ENCODE results near the gene SUSD2.
"Not testable (repeated sequence)": the region's sequence is repeated elsewhere in the genome, so short reads cannot be mapped to it uniquely, and the experiment has no call there.

Gene SUSD2

DNA sequence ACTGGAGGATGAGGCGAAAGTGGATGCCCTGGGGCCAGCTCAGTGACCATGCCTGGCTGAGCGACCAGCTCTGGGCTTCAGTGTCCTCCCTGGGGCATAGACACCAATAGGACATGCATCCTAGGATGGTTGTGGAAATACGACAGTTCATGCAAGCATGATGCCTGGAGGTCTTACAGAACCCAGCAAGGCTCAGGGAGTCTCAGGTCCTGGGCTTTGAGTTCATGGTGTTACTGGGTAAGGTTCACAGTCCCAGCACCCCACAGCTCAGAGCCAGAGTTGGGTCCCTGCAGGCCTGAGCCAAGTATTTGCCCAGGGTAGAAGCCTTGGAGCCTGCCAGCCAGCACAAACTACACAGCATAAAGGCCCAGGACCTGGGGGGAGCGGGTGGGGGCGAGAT is 4.2 kb upstream of the SUSD2 start:
- no peak for DNase-seq

- DNase-seq = no peak
These were observed 3.8 kb upstream of the SUSD2 start for GRCh38 chr22:24177456-24177855.

DNA sequence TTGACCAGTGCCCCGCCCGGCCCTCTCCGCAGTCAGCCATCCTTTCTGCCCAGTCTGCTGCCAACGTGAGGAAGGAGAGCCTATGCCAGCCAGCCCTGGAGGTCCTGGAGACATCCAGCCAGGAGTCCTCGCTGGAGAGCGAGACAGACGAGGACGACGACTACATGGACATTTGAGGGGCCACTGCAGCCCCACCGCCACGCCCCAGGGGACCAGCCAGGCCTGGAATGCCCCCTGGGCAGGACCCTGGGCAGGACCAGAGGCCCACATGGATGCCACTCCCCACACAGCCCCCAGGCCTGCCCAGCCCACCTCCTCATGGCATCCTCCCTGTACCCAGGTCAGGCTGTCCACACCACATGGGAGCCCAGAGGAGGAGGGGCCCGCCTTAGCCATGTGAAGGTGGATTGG is 3.3 kb upstream of the SUSD2 start:
- no peak for DNase-seq

DNA sequence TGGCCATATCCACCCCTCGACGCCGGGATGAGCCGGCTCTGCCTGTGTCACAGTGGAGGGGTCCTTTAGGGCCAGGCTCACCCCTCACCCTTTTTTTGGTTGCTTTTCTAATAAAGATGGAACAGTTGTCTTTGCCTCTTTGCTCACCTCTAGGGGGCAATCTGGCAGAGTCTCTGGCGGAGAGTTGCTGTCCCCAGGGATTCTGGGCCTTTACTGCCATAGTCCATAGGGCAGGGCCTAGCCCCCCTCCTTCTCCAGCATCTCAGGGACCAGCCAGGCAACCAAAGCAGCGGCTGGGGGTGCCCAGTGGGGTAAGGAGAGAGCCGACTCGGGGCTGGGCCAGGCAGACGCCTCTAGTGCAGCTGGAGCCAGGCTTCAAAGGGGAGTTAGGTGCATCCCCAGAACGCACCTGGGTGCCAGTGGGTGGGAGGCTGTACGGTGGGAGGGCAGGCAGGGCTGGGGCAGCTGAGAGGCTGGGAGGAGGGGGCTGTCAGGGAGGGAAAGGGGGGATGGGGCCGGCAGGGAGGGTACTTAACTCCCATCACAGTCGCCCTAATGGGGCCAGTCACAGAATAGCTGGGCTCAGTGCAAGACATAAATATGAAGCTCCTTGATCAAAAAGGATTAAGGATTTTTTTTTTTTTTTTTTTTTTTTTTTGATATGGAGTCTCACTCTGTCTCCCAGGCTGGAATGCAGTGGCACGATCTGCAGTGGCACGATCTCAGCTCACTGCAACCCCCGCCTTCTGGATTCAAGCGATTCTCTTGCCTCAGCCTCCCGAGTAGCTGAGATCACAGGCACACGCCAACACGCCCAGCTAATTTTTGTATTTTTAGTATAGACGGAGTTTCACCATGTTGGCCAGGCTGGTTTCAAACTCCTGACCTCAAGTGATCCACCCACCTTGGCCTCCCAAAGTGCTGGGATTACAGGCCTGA is 2.5 kb upstream of the SUSD2 start:
- DNase-seq = no peak

DNA sequence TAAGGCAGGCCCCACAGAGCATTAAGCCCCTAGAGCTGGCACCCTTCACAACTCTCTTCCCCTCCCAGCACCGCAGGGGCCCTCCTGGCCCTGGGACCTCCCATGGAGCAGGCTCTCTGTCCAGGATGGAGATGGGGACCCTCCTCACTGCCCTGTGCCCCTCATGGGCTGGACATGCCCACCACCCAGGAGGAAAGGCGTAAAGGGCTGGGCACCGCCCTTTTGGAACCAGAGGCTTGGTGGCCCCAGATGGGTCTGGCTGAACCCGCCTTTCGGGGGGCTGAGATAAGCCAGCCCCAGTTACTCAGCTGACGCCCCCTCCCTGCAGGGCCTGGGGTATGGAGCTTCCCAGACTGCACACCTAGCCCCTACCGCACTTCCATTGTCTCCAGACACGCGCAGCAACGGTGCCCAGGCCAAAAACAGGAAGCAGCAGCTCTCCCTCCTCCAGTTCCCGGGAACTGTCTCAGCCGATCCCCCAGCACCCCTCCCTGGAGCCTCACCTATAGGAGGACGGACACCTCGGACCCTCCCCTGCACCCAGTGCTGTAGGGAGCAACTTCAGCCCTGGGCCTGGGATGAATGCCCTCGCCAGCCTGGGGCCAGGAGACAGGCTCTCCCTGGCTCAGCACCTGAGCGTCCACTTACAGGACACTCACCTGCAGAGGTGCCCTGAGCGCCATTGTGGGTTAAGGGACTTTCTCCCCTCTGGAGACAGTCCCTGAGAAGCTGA is 1.6 kb upstream of the SUSD2 start:
- DNase-seq = no peak

DNA sequence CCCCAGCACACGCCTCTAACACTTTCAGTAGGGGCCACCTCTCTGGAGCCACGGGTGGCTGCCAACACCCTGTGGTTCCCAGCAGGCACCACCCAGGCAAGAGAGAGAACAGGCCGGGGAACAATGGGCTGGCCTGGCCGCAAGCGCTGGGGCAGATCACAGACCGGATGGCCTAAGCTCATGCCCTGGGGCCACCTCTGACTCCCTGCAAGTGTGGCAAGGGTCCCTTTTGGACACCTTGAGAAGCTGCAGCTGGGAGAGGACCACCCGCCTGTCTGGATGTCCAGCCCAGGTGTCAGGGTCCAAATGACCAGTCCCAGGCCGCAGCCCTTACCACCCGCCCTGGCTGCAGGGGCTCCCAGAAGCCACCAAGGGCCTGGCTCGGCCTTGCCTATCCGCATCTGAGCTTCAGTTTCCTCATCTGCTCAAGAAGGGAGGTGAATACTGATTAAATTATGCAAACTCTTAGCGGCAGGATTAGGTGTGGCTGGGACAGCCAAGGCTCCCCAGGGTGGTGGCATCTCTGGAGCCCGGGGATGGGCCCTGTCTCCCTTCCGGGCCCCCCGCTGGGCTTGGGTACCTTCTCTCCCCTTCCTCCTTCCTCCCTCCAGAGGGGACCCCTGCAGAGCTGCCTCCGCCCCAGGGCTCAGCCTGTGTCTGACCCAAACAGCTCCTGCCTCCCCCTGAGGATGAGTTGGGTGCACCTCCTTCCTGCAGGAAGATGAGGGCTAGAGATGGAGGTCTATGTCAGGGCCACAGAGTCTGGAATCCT is 785 bp upstream of the SUSD2 start:
- no peak for DNase-seq

DNA sequence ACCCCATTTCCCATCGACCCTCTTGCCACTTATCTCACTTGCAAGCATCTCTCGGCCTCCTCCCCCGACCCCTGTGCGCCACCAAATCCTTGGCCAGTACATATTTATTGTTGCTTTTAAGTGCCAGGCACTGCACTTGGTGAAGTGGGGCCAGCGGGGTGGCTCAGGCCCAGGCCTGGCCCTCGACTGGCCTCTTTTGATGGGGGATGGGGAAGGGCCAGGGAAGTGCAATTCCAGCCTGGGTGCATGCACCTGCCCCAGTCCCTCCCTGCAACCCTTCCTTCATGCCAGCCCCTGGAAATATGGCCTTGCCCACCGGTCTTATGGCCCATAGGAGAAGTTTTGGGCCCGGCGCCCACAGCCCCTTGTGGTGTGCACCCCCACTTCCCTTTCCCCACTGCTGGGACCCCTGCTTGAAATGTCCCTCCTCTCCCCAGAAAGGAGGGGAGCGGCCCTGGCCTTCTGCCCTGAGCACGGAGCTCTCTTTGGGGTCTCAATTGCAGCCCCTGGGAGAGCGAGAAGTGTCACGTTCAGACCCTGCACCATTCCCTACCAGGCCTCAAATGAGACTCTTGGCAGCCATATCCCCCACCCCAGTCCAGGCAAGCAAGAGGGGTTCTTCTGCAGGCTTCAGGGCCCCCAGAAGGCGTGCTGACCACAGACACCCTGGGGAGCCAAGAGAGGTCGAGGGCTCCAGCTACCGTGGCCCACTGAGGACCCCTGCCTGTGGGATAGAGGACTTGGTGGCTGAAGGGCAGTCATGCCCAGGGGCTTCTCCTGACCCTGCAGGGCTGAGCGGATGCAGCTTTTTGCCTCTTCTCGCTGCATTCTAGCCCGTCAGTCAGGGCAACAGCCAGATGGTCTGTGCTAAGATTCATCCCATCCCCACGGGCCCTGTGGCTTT is 961 bp downstream of the SUSD2 start:
- no peak for DNase-seq

GRCh38 chr22:24182900-24183246 is 1.6 kb downstream of the SUSD2 start:
- DNase-seq = not testable (repeated sequence)

GRCh38 chr22:24183321-24184031 is 2.2 kb downstream of the SUSD2 start:
- no peak for DNase-seq

DNA sequence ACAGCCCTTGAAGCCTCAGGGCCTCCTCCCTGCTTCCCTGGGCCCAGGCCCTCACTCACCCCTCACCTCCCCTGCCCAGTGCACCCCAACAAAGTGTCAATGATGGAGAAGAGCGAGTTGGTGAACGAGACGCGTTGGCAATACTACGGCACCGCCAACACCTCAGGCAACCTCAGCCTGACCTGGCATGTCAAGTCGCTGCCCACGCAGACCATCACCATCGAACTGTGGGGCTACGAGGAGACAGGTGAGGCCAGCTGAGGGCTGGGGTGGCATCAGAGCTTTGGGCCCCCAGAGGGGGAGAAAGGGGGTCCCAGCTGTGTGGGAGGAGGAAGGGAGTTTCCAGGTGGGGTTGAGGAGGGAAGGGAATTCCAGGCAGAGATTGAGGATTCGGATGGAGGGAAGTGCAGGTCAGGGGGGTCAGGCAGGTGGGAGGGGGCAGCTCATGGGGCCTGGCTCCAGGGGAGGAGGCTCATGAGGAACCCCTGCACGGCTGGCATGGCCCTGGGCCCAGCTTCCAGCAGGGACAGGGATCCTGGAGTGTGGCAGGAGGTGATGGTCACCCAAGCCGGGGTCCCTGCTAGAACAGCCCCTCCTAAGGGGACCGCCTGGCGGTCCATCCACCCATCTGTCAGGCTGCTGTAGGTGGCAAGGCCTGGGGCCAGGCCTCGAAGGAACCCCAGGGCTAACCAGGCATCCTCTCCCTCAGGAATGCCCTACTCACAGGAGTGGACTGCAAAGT is 2.9 kb downstream of the SUSD2 start:
- DNase-seq = no peak

DNA sequence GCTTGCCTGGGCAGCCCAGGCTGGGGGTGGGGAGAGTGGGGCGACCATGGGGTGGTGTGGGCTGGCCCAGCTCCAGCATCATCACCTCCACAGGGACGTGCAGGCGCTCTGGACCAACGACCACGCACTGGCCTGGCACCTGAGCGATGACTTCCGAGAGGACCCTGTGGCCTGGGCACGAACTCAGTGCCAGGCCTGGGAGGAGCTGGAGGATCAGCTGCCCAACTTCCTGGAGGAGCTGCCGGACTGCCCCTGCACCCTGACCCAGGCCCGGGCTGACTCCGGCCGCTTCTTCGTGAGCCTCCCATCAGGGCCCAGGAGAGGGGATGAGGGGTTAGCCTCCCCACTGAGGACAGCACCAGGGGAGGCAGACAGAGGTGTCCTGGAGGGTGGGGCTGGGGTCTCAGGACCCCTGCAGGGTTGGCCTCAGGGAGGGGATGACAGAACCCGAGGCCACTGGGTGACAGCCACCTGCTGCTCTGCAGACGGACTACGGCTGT is 3.8 kb downstream of the SUSD2 start:
- DNase-seq = no peak

DNA sequence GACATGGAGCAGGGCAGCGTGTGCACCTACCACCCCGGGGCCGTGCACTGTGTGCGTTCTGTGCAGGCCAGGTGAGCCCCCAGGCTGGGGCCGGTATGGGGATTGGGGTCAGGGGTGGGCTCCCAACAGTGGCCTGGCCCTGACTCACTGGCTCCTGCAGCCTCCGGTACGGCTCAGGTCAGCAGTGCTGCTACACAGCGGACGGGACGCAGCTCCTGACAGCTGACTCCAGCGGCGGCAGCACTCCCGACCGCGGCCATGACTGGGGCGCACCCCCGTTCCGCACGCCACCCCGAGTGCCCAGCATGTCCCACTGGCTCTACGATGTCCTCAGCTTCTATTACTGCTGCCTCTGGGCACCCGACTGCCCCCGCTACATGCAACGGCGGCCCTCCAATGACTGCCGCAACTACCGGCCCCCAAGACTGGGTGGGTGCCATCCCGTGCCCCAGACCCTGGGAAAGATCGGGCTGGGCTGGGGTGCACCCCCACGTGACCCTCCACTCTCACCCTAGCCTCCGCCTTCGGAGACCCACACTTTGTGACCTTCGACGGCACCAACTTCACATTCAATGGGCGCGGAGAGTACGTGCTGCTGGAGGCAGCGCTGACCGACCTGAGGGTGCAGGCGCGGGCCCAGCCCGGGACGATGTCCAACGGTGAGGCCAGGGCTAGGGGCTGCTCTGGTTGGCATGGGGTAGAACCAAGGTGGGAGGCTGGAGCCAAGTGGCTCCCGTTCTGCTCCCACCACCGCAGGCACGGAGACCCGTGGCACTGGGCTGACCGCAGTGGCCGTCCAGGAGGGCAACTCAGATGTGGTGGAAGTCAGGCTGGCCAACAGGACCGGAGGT is 4.4 kb downstream of the SUSD2 start:
- DNase-seq = no peak

GRCh38 chr22:24186352-24186740 is 5.1 kb downstream of the SUSD2 start:
- DNase-seq = no peak

DNA sequence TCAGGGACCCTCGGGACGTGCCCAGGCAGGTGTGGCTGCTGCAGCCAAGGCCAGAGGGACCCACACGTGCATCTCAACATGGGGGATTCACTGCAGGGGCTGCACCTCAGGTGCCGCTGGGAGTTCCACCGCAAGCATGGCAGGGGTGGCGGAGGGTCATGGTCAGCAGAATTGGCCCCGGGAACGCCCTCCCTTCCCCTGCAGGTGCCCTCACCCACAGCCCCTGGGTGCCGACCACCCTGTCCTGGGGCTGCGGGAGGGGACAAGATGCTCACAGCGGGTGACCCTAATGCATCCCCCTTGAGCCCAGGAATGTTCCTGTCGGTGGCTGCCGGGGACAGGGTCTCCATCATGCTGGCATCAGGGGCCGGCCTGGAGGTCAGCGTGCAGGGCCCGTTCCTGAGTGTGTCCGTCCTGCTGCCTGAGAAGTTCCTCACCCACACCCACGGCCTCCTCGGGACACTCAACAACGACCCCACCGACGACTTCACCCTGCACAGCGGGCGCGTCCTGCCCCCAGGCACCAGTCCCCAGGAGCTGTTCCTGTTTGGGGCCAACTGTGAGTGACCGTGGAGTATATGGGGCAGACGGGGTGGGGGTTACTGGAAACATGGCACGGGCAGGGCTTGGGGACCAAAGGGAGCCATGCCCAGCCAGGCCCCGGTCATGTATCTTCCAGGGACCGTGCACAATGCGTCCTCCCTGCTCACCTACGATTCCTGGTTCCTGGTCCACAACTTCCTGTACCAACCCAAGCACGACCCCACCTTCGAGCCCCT is 5.8 kb downstream of the SUSD2 start:
- no peak for DNase-seq

DNA sequence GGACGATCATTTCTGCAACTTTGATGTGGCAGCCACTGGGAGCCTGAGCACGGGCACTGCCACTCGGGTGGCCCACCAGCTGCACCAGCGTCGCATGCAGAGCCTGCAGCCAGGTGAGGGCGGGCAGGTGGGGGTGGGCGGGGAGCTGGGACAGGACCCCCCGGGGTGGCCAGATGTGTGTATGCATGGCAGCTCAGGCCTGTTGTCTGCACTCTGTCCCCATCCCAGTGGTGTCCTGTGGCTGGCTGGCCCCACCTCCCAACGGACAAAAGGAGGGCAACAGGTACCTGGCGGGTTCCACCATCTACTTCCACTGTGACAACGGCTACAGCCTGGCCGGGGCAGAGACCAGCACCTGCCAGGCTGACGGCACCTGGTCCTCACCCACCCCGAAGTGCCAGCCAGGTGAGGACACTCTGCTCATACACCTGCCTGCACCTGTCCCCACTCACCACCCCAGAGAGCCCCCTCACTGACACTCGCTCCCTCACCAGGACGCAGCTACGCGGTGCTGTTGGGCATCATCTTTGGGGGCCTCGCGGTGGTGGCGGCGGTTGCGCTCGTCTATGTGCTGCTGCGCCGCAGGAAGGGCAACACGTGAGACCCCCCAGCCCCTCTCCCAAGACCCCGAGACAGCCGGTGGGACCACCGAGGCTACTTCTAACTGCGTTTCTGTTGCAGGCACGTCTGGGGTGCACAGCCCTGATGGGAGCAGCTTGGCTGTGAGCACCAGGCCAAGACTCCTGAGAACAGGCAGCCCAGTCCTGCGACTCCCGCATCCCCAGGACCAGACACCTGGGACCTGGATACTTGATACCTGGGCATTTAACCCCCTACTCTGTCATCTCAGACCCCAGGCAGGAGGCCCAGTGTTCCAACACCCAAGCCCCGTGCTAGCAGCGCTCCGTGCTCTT is 6.7 kb downstream of the SUSD2 start:
- no peak for DNase-seq

GRCh38 chr22:24188705-24189248 is 7.5 kb downstream of the SUSD2 start:
- no peak for DNase-seq

All from activated T-cell treated with anti-CD3 and anti-CD28 coated beads, Interleukin-2, amount 50 U/mL, for 1 hour (primary cell).